GM23338 (cell line): ENCODE results near the gene UVRAG. TPM values are rescaled to one million over a fixed set of nuclear protein-coding genes. Genes with fewer than 3 reads are reported as not detected.

Experiments used
- ATAC-seq: fragments of 200-7000 bp; cut with Tn5 transposase; 3 replicates; pipeline ENCODE4 v1.9.1; 2020
- DNase-seq: peaks from one replicate; pipeline ENCODE4 v3.0.0-alpha.2; 2015; ENCODE audit warnings: low spot score
- H2AFZ ChIP-seq: fragments of 200-600 bp; sonication (generic); 2 replicates; pipeline ENCODE4 v1.8.0; 2016; ENCODE audit warnings: antibody characterized with exemption, mild to moderate bottlenecking, moderate library complexity
- H3F3A ChIP-seq: fragments of 200-600 bp; sonication (generic); replicated peaks from 2 replicates; pipeline ENCODE4 v1.8.0; 2017; ENCODE audit warnings: antibody characterized with exemption, mixed run types, low read depth
- H3K27ac ChIP-seq: fragments of 200-600 bp; sonication (generic); 2 replicates; pipeline ENCODE4 v1.6.1; 2016; ENCODE audit warnings: low read depth
- H3K27me3 ChIP-seq: fragments of 200-600 bp; sonication (generic); 2 replicates; pipeline ENCODE4 v1.8.0; 2016; ENCODE audit warnings: mild to moderate bottlenecking, mixed run types, moderate library complexity; ENCODE audit not compliant: insufficient read depth
- H3K36me3 ChIP-seq: fragments of 200-600 bp; sonication (generic); 2 replicates; pipeline ENCODE4 v1.8.0; 2016; ENCODE audit warnings: mild to moderate bottlenecking; ENCODE audit not compliant: insufficient read depth
- H3K4me1 ChIP-seq: fragments of 200-600 bp; sonication (generic); 2 replicates; pipeline ENCODE4 v1.8.0; 2016; ENCODE audit warnings: mild to moderate bottlenecking, moderate library complexity; ENCODE audit not compliant: insufficient read depth
- H3K4me2 ChIP-seq: fragments of 200-600 bp; sonication (generic); 2 replicates; pipeline ENCODE4 v1.7.1; 2017; ENCODE audit warnings: mixed run types
- H3K4me3 ChIP-seq: fragments of 200-600 bp; sonication (generic); 2 replicates; pipeline ENCODE4 v1.6.1; 2016; ENCODE audit warnings: mixed run types
- H3K79me2 ChIP-seq: fragments of 200-600 bp; sonication (generic); replicated peaks from 2 replicates; pipeline ENCODE4 v1.8.0; 2017; ENCODE audit warnings: mild to moderate bottlenecking; ENCODE audit not compliant: insufficient read depth
- H3K9me2 ChIP-seq: fragments of 200-600 bp; sonication (generic); 2 replicates; pipeline ENCODE4 v1.8.0; 2017; ENCODE audit not compliant: insufficient read depth
- H4K20me1 ChIP-seq: fragments of 200-600 bp; sonication (generic); replicated peaks from 2 replicates; pipeline ENCODE4 v1.8.0; 2017; ENCODE audit warnings: mild to moderate bottlenecking; ENCODE audit not compliant: insufficient read depth
- H3K27ac Mint-ChIP-seq: 2 replicates; pipeline ENCODE4 v1.8.0; 2020; ENCODE audit warnings: inconsistent platforms, mild to moderate bottlenecking, moderate library complexity, mixed read lengths
- H3K27me3 Mint-ChIP-seq: 3 replicates; pipeline ENCODE4 v1.8.0; 2022; ENCODE audit warnings: low read depth, mild to moderate bottlenecking, moderate library complexity, mixed read lengths, inconsistent platforms; ENCODE audit not compliant: insufficient read depth, poor library complexity
- H3K36me3 Mint-ChIP-seq: 3 replicates; pipeline ENCODE4 v1.8.0; 2021; ENCODE audit warnings: low read depth, mild to moderate bottlenecking, inconsistent platforms, moderate library complexity, mixed read lengths
- H3K4me1 Mint-ChIP-seq: 3 replicates; pipeline ENCODE4 v1.8.0; 2020; ENCODE audit warnings: mild to moderate bottlenecking, inconsistent platforms, mixed read lengths
- H3K4me3 Mint-ChIP-seq: 3 replicates; pipeline ENCODE4 v1.8.0; 2021; ENCODE audit warnings: moderate library complexity, mild to moderate bottlenecking, inconsistent platforms, mixed read lengths
- H3K9me3 Mint-ChIP-seq: 3 replicates; pipeline ENCODE4 v1.8.0; 2020; ENCODE audit warnings: moderate library complexity, mild to moderate bottlenecking, inconsistent platforms, mixed read lengths
- CREB1 ChIP-seq: fragments of 250-450 bp; sonication (Bioruptor Pico); IDR thresholded peaks from 2 replicates; pipeline ENCODE4 v1.5.0; 2020; ENCODE audit warnings: low read depth, mild to moderate bottlenecking, moderate library complexity
- CTCF ChIP-seq, 2 experiments: fragments of 200-600 bp in 1 of 2; sonication (generic) in 1 of 2; conservative IDR thresholded peaks; 2 replicates each; pipeline versions ENCODE4 v1.5.1 to v1.6.1; 2016 to 2017; ENCODE audit warnings: antibody characterized with exemption in 2 of 2, low read depth in 2 of 2, mild to moderate bottlenecking in 2 of 2, moderate library complexity in 1 of 2
- EZH2phosphoT487 ChIP-seq: fragments of 200-600 bp; sonication (generic); IDR thresholded peaks from one replicate; pipeline ENCODE4 v1.8.1; 2018; ENCODE audit warnings: antibody characterized with exemption; ENCODE audit not compliant: unreplicated experiment
- JUNB ChIP-seq: IDR thresholded peaks from one replicate; pipeline ENCODE4 v1.6.1; 2016; ENCODE audit warnings: antibody characterized with exemption; ENCODE audit not compliant: unreplicated experiment
- NANOG ChIP-seq: IDR thresholded peaks from 2 replicates; pipeline ENCODE4 v1.6.1; 2016; ENCODE audit warnings: antibody characterized with exemption, borderline replicate concordance
- POLR2AphosphoS5 ChIP-seq: IDR thresholded peaks from 2 replicates; pipeline ENCODE4 v1.6.1; 2016; ENCODE audit warnings: antibody characterized with exemption, low read depth
- STAT1 ChIP-seq: IDR thresholded peaks from one replicate; pipeline ENCODE4 v1.6.1; 2016; ENCODE audit warnings: antibody characterized with exemption; ENCODE audit not compliant: unreplicated experiment
- ZNF114 ChIP-seq: fragments of 250-450 bp; sonication (Bioruptor Pico); IDR thresholded peaks from 2 replicates; pipeline ENCODE4 v1.5.0; 2020; ENCODE audit warnings: mild to moderate bottlenecking, moderate library complexity
- ZNF331 ChIP-seq: fragments of 250-450 bp; sonication (Bioruptor Pico); IDR thresholded peaks from 2 replicates; pipeline ENCODE4 v1.5.0; 2020; ENCODE audit warnings: low read depth, mild to moderate bottlenecking, moderate library complexity
- polyA plus RNA-seq: library from polyadenylated mRNA; unstranded; fragments of >200 nt; fragmentation: Nextera tagmentation; extraction: Ambion mirVana; gene quantifications from 2 replicates; pipeline ENCODE4 v1.2.1, GENCODE V29; 2016
- total RNA-seq: library from RNA; depleted of rRNA; stranded (reverse); fragments of >200 nt; shearing (Covaris generic); gene quantifications from 2 replicates; pipeline ENCODE4 v1.2.3, GENCODE V29; 2014
- TF ChIP-seq, protein P1 (sequence below): IDR thresholded peaks from one replicate; pipeline ENCODE4 v1.6.1; 2018; ENCODE audit warnings: antibody characterized with exemption; ENCODE audit not compliant: unreplicated experiment

Gene UVRAG
- total and polyA plus RNA-seq, 2 experiments from 2014 or later = 15.3 to 17.4 TPM

DNA sequence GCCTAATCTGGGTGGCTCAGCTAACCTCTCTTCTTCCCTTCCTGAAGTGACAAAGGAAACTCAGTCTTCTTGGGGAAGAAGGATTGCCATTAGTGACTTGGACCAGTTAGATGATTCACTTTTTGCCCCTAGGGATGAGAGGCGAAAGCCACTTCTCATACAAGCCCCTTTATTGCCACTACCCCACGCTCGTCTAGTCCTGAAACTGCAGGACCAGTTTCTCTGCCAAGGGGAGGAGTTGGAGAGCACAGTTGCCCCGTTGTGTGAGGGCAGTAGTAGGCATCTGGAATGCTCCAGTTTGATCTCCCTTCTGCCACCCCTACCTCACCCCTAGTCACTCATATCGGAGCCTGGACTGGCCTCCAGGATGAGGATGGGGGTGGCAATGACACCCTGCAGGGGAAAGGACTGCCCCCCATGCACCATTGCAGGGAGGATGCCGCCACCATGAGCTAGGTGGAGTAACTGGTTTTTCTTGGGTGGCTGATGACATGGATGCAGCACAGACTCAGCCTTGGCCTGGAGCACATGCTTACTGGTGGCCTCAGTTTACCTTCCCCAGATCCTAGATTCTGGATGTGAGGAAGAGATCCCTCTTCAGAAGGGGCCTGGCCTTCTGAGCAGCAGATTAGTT lies 14.2 kb upstream of the UVRAG start:
- TF ChIP-seq CTCF (conservative IDR thresholded peaks at IDR 0.05; ENCODE audit: low read depth in 2 of 2) (peak in 1 of 2 experiments; percentile 44; a peak in 2 of 4 replicates), POLR2AphosphoS5 (no peak), JUNB (no peak), CREB1 (CRISPR knock-in tag) (no peak)
- H3K4me2 ChIP-seq = no peak overlapping the region
- Mint-ChIP-seq H3K36me3 (no peaks in the 10 kb centered on the region), H3K4me1 (peaks cover 3% of the 10 kb centered on the region; the same call in 1 of the 3 replicates), H3K9me3 (no peaks in the 10 kb centered on the region), H3K4me3 (no peak overlapping the region), H3K27ac (no peak overlapping the region), H3K27me3 (peaks cover 3% of the 10 kb centered on the region)
- H3F3A ChIP-seq = no peaks in the 10 kb centered on the region
- H4K20me1 ChIP-seq = no peaks in the 10 kb centered on the region
- no peaks in the 10 kb centered on the region for H3K36me3 ChIP-seq
- no peak for ATAC-seq
- no peak for DNase-seq
- no peak overlapping the region for H3K27ac ChIP-seq
- no peaks in the 10 kb centered on the region for H3K27me3 ChIP-seq
- no peaks in the 10 kb centered on the region for H3K9me2 ChIP-seq
- H3K4me3 ChIP-seq = no peak overlapping the region
- H2AFZ ChIP-seq = no peak overlapping the region
- H3K79me2 ChIP-seq = no peaks in the 10 kb centered on the region
- no peaks in the 10 kb centered on the region for H3K4me1 ChIP-seq

- H4K20me1 ChIP-seq = no peaks in the 10 kb centered on the region
- peaks cover 3% of the 10 kb centered on the region; the same call in 1 of the 3 replicates for H3K4me1 Mint-ChIP-seq
- no peaks in the 10 kb centered on the region for H3K79me2 ChIP-seq
- no peaks in the 10 kb centered on the region for H3K27me3 ChIP-seq
- H3K27ac Mint-ChIP-seq = no peak overlapping the region
- no peaks in the 10 kb centered on the region for H3K36me3 Mint-ChIP-seq
- no peak overlapping the region for H3K4me3 ChIP-seq
- H3K27me3 Mint-ChIP-seq = peaks cover 3% of the 10 kb centered on the region
- DNase-seq = no peak
- H3K9me3 Mint-ChIP-seq = no peaks in the 10 kb centered on the region
- no peak overlapping the region for H3K27ac ChIP-seq
- H3F3A ChIP-seq = no peaks in the 10 kb centered on the region
- no peaks in the 10 kb centered on the region for H3K36me3 ChIP-seq
- no peak overlapping the region for H2AFZ ChIP-seq
- H3K4me2 ChIP-seq = no peak overlapping the region
- no peaks in the 10 kb centered on the region for H3K4me1 ChIP-seq
- H3K4me3 Mint-ChIP-seq = no peak overlapping the region
- no peaks in the 10 kb centered on the region for H3K9me2 ChIP-seq
- no peak for ATAC-seq
- TF ChIP-seq CREB1 (CRISPR knock-in tag) = no peak
- no peak for TF ChIP-seq ZNF331 (CRISPR knock-in tag)
- TF ChIP-seq CTCF (conservative IDR thresholded peaks at IDR 0.05; ENCODE audit: low read depth in 2 of 2) = no peak
- TF ChIP-seq STAT1 = no peak
- TF ChIP-seq NANOG = no peak
- TF ChIP-seq EZH2phosphoT487 = no peak
- TF ChIP-seq, protein P1, sequence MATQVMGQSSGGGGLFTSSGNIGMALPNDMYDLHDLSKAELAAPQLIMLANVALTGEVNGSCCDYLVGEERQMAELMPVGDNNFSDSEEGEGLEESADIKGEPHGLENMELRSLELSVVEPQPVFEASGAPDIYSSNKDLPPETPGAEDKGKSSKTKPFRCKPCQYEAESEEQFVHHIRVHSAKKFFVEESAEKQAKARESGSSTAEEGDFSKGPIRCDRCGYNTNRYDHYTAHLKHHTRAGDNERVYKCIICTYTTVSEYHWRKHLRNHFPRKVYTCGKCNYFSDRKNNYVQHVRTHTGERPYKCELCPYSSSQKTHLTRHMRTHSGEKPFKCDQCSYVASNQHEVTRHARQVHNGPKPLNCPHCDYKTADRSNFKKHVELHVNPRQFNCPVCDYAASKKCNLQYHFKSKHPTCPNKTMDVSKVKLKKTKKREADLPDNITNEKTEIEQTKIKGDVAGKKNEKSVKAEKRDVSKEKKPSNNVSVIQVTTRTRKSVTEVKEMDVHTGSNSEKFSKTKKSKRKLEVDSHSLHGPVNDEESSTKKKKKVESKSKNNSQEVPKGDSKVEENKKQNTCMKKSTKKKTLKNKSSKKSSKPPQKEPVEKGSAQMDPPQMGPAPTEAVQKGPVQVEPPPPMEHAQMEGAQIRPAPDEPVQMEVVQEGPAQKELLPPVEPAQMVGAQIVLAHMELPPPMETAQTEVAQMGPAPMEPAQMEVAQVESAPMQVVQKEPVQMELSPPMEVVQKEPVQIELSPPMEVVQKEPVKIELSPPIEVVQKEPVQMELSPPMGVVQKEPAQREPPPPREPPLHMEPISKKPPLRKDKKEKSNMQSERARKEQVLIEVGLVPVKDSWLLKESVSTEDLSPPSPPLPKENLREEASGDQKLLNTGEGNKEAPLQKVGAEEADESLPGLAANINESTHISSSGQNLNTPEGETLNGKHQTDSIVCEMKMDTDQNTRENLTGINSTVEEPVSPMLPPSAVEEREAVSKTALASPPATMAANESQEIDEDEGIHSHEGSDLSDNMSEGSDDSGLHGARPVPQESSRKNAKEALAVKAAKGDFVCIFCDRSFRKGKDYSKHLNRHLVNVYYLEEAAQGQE = no peak
- TF ChIP-seq ZNF114 (CRISPR knock-in tag) = no peak
Observed at GRCh38 chr11:75801362-75802020, 13.5 kb upstream of the UVRAG start.
